Mammary epithelial cell (primary cell): ENCODE results near the gene ATF5.

Experiments
- CTCF ChIP-seq, 2 donors: IDR thresholded peaks in 1 of 2; conservative IDR thresholded peaks in 1 of 2; 2 replicates each; pipeline ENCODE4 v1.5.1; 2011 to 2012; ENCODE audit warnings: inconsistent platforms in 2 of 2, low read length in 2 of 2, mild to moderate bottlenecking in 2 of 2, control low read depth in 1 of 2, low read depth in 1 of 2; ENCODE audit not compliant: insufficient read depth in 1 of 2; ENCODE audit errors: extremely low read depth in 1 of 2
- EZH2 ChIP-seq: IDR thresholded peaks from 2 replicates; pipeline ENCODE4 v1.6.1; 2012; ENCODE audit warnings: low read length, inconsistent platforms, borderline replicate concordance

GRCh38 chr19:49889038-49889686 lies 39.8 kb upstream of the ATF5 start:
- no peak for TF ChIP-seq CTCF (conservative IDR thresholded peaks at IDR 0.05 in 1 of 2, IDR thresholded peaks at IDR 0.05 in 1 of 2; ENCODE audit: extremely low read depth in 1 of 2, insufficient read depth in 1 of 2, low read depth in 1 of 2, low read length in 2 of 2)
- TF ChIP-seq EZH2: no peak
